Adrenal gland (tissue), 12 donors: ENCODE results near the gene ARL10. TPM values are rescaled to one million over a fixed set of nuclear protein-coding genes. Genes with fewer than 3 reads are reported as not detected.

ENCODE experiments used
- DNase-seq, 7 donors: peaks; one replicate each; pipeline ENCODE4 v3.0.0-alpha.2; 2019 to 2020
- H3K27ac ChIP-seq, 5 donors: fragments of 200-600 bp; sonication (generic) in 4 of 5; 1 replicate in 3 of 5; 2 replicates in 2 of 5; pipeline versions ENCODE4 v1.5.1 to v1.8.0; 2016 to 2020; ENCODE audit warnings: mild to moderate bottlenecking in 1 of 5
- H3K27me3 ChIP-seq: fragments of 200-600 bp; 2 replicates; pipeline ENCODE4 v1.8.0; 2021
- H3K36me3 ChIP-seq, 2 donors: fragments of 200-600 bp; replicated peaks in 1 of 2; 1 replicate in 1 of 2; 2 replicates in 1 of 2; pipeline versions ENCODE4 v1.5.1 to v1.8.0; 2018 to 2022
- H3K4me1 ChIP-seq, 2 donors: fragments of 200-600 bp; replicated peaks in 1 of 2; 1 replicate in 1 of 2; 2 replicates in 1 of 2; pipeline versions ENCODE4 v1.5.1 to v1.8.0; 2018 to 2021
- H3K4me3 ChIP-seq, 4 donors: fragments of 200-600 bp; sonication (generic) in 3 of 4; one replicate each; pipeline ENCODE4 v1.5.1; 2016 to 2018
- H3K9me3 ChIP-seq, 3 donors: fragments of 200-600 bp; sonication (generic) in 1 of 3; replicated peaks in 1 of 3; 1 replicate in 2 of 3; 2 replicates in 1 of 3; pipeline versions ENCODE4 v1.5.1 to v1.8.0; 2016 to 2021
- CTCF ChIP-seq, 6 experiments: fragments of 450-650 bp in 4 of 6; fragments of 200-600 bp in 2 of 6; sonication (generic) in 1 of 6; IDR thresholded peaks; 1 replicate in 5 of 6; 2 replicates in 1 of 6; pipeline versions ENCODE4 v1.5.1 to v1.8.0; 2016 to 2021; ENCODE audit warnings: antibody characterized with exemption in 6 of 6, mild to moderate bottlenecking in 2 of 6, moderate library complexity in 1 of 6
- POLR2A ChIP-seq, 2 donors: fragments of 450-650 bp; IDR thresholded peaks; one replicate each; pipeline ENCODE4 v1.6.1; 2017; ENCODE audit warnings: antibody characterized with exemption in 2 of 2, mild to moderate bottlenecking in 2 of 2, moderate library complexity in 1 of 2
- WGBS, 4 donors: extraction: QIAGEN DNeasy Blood & Tissue Kit in 2 of 4; methylation state at CpG; one replicate each; pipeline versions ENCODE4 v1.1.5 to v1.1.7; 2013 to 2017; 5-methylcytosine and 5-hydroxymethylcytosine counted together
- intact Hi-C, 2 donors: fragments of 100-400 bp; cut with DNase I; formaldehyde crosslinking; loops; one replicate each; pipeline versions ENCODE4 v1.14.1 to v1.15.0; 2022 to 2023
- polyA plus RNA-seq, 3 donors: library from polyadenylated mRNA; stranded (reverse); fragments of 200-250 nt in 2 of 3; fragments of 350-450 nt in 1 of 3; fragmentation: Illumina TruSeq in 1 of 3; extraction: RNeasy Lipid Tissue Mini Kit (QIAGEN cat#74804) in 1 of 3; gene quantifications; one replicate each; pipeline ENCODE4 v1.2.3, GENCODE V29; 2013 to 2014
- total RNA-seq, 9 donors: library from RNA; depleted of rRNA in 4 of 9; stranded (reverse); fragments of >200 nt in 4 of 9; fragments of 120-200 nt in 1 of 9; fragmentation: NEBNext Ultra II Directional in 1 of 9; extraction: Animal tissue kit (Norgen Biotek cat#: 25700) in 1 of 9; gene quantifications; one replicate each; pipeline versions ENCODE4 v1.1.0 to v1.2.4, GENCODE V29; 2013 to 2023
- donor health status: healthy with polysubstance abuse.
- donor health status: Bipolar disorder and iron deficiency.
- donor health status: DM: yes; HTN: yes; CAD: no.
- donor health status: DM: no; HTN: no; CAD: no.
- donor health status: DM: no; HTN: no; CAD: no.
- donor health status: DM: yes; HTN: yes; CAD: no.

The ARL10 gene
- total and polyA plus RNA-seq, 12 donors: 1.6 to 8.8 (median 3.2) TPM

DNA sequence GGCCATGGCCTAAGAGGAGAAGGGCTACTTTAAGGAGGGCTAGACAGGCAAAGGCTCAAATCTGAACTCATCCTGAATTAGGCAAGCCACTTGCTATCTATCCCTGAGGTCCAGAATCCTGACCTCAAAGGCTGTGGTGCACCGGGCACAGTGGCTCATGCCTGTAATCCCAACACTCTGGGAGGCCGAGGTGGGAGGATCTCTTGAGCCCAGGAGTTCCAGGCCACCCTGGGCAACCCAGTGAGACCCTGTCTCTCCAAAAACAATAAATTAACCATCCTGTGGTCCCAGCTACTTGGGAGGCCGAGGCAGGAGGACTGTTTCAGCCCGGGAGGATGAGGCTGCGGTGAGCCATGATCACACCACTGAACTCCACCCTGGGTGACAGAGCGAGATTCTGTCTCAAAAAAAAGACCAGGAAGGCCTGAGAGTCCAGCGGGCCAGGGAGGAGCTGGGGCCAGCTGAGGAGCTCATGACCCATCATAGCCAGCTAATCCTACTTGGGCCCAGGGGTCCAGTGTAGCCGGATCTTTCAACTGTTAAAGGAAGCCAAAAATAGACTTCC, 19.2 kb downstream of the ARL10 start:
- Histone ChIP-seq H3K27me3 (no peaks in the 10 kb centered on the region), H3K27ac (no peak overlapping the region), H3K9me3 (no peaks in the 10 kb centered on the region), H3K4me1 (peaks cover 8 to 16% of the 10 kb centered on the region in 2 donors), H3K36me3 (peaks cover 0 to 26% of the 10 kb centered on the region in 2 donors), H3K4me3 (no peak overlapping the region)
- TF ChIP-seq POLR2A (IDR thresholded peaks at IDR 0.05) (no peak), CTCF (IDR thresholded peaks at IDR 0.05) (no peak)
- intact Hi-C loops: no loop called here
- WGBS, 4 donors: 82 to 91% (median 86%) methylated on average over 7 to 8 of the region's 8 CpGs
- DNase-seq: no peak

- Histone ChIP-seq H3K4me1 (peaks cover 12 to 21% of the 10 kb centered on the region in 2 donors), H3K4me3 (no peak overlapping the region), H3K27me3 (no peaks in the 10 kb centered on the region), H3K36me3 (peaks cover 0 to 26% of the 10 kb centered on the region in 2 donors), H3K9me3 (no peaks in the 10 kb centered on the region), H3K27ac (no peak overlapping the region)
- WGBS, 4 donors: 89 to 93% (median 92%) methylated on average over 12 of the region's 12 CpGs
- DNase-seq: no peak
- intact Hi-C loops: no loop called here
- no peak for TF ChIP-seq CTCF (IDR thresholded peaks at IDR 0.05)
- no peak for TF ChIP-seq POLR2A (IDR thresholded peaks at IDR 0.05)
These were observed 19.7 kb downstream of the ARL10 start for GRCh38 chr5:176384991-176385390.

DNA sequence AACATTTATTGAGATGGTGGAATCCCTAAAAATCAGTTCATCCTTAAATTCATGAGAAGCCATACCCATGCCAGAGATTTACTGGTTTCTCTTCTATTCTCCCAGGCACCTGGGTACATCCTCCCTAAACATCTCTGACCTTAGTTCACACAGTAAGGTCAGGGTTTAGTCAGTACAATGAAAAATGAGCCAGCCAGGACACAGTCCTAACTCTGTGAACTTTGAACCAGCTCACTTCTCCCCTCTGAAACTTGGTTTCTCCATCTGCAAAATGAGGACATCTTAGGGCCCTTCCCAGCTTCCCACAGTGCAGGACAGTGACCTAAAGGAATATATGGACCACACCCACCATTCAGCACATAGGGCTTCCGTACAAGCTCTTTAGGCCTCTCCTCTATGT, 21.2 kb downstream of the ARL10 start:
- H3K27ac ChIP-seq: no peak overlapping the region
- DNase-seq: no peak
- TF ChIP-seq POLR2A (IDR thresholded peaks at IDR 0.05) (no peak), CTCF (IDR thresholded peaks at IDR 0.05) (no peak)
- H3K36me3 ChIP-seq: peaks cover 0 to 36% of the 10 kb centered on the region in 2 donors
- no peaks in the 10 kb centered on the region for H3K27me3 ChIP-seq
- peaks cover 12 to 24% of the 10 kb centered on the region in 2 donors for H3K4me1 ChIP-seq
- WGBS, 4 donors: 56 to 71% (median 63%) methylated on average over 1 of the region's 1 CpG
- intact Hi-C loops: no loop called here
- no peak overlapping the region for H3K4me3 ChIP-seq
- H3K9me3 ChIP-seq: no peaks in the 10 kb centered on the region

- TF ChIP-seq POLR2A (IDR thresholded peaks at IDR 0.05) (no peak), CTCF (IDR thresholded peaks at IDR 0.05) (no peak)
- H3K4me3 ChIP-seq: peak overlapping the region in 2 of 4 donors; percentile 80 to 89
- intact Hi-C loops: no loop called here
- peaks cover 12 to 24% of the 10 kb centered on the region in 2 donors for H3K4me1 ChIP-seq
- H3K27ac ChIP-seq: no peak overlapping the region
- DNase-seq: no peak
- H3K27me3 ChIP-seq: no peaks in the 10 kb centered on the region
- no peaks in the 10 kb centered on the region for H3K9me3 ChIP-seq
- peaks cover 0 to 44% of the 10 kb centered on the region in 2 donors for H3K36me3 ChIP-seq
- WGBS, 4 donors: 41 to 47% (median 44%) methylated on average over 8 of the region's 8 CpGs
These were observed 22.2 kb downstream of the ARL10 start for GRCh38 chr5:176387384-176387925.
